SJSA1 (cell line): ENCODE measurements around the gene TAS2R31. TPM values are rescaled to one million over a fixed set of nuclear protein-coding genes. Genes with fewer than 3 reads are reported as not detected.

Source experiments
- total RNA-seq: library from RNA; depleted of rRNA; stranded (reverse); fragments of >200 nt; shearing (Covaris generic); gene quantifications from 2 replicates; pipeline ENCODE4 v1.2.3, GENCODE V29; 2014; rRNA removed

The TAS2R31 gene
- total RNA-seq, 1 experiment from 2014 or later, result 1.5 TPM

Other genes with a start within 250 kb of the TAS2R31 start
- not detected in 2 replicates for gene TAS2R7, start 228.8 kb downstream of the TAS2R31 start, total RNA-seq
- gene TAS2R8, start 224.1 kb downstream of the TAS2R31 start, total RNA-seq, result not detected in 2 replicates
- gene TAS2R9, start 221.2 kb downstream of the TAS2R31 start, total RNA-seq, result not detected in 2 replicates
- gene TAS2R10, start 205.0 kb downstream of the TAS2R31 start, total RNA-seq, result 0.53 TPM in 1 of 2 replicates, not detected in the other
- gene PRR4, start 181.9 kb downstream of the TAS2R31 start, total RNA-seq, result 1.6 TPM in 1 of 2 replicates, not detected in the other
- gene PRH1, start 147.2 kb downstream of the TAS2R31 start, total RNA-seq, result 6.9 and 9.4 TPM in 2 replicates
- 0.13 and 1.2 TPM in 2 replicates for gene TAS2R13, start 121.8 kb downstream of the TAS2R31 start, total RNA-seq
- not detected in 2 replicates for gene PRH2, start 102.2 kb downstream of the TAS2R31 start, total RNA-seq
- 1.3 and 2.9 TPM in 2 replicates for gene TAS2R14, start 92.1 kb downstream of the TAS2R31 start, total RNA-seq
- 0.84 TPM in 1 of 2 replicates, not detected in the other for gene TAS2R50, start 44.5 kb downstream of the TAS2R31 start, total RNA-seq
- gene TAS2R20, start 33.1 kb downstream of the TAS2R31 start, total RNA-seq, result 1.1 TPM in 1 of 2 replicates, not detected in the other
- gene TAS2R19, start 8.8 kb downstream of the TAS2R31 start, total RNA-seq, result 0.34 and 1.9 TPM in 2 replicates
- gene TAS2R46, start 30.9 kb upstream of the TAS2R31 start, total RNA-seq, result 0.89 and 6.9 TPM in 2 replicates
- 0.29 TPM in 1 of 2 replicates, not detected in the other for gene TAS2R43, start 60.9 kb upstream of the TAS2R31 start, total RNA-seq
- 1.6 and 1.8 TPM in 2 replicates for gene TAS2R30, start 103.2 kb upstream of the TAS2R31 start, total RNA-seq
- 11.3 and 13.2 TPM in 2 replicates for gene SMIM10L1, start 139.8 kb upstream of the TAS2R31 start, total RNA-seq
- gene TAS2R42, start 155.5 kb upstream of the TAS2R31 start, total RNA-seq, result not detected in 2 replicates
- not detected in 2 replicates for gene PRB3, start 238.3 kb upstream of the TAS2R31 start, total RNA-seq